AG04450 (cell line): ENCODE results near the gene OGFRL1. TPM values are rescaled to one million over a fixed set of nuclear protein-coding genes. Genes with fewer than 3 reads are reported as not detected.

ENCODE experiments used
- CTCF ChIA-PET: fragments of 300-600, 350-600 bp; formaldehyde crosslinking; extraction: SDS; loops from one replicate; lab custom pipeline; 2022; ENCODE audit warnings: antibody characterized with exemption, inconsistent platforms; lab: Charles Lee
- POLR2A ChIA-PET: fragments of 350-600 bp; formaldehyde crosslinking; extraction: SDS; loops from one replicate; lab custom pipeline; 2021; ENCODE audit warnings: antibody characterized with exemption, inconsistent platforms; lab: Yijun Ruan, JAX
- DNase-seq: peaks from one replicate; pipeline ENCODE4 v3.0.0-alpha.2; 2011; ENCODE audit warnings: low read depth, low spot score
- H3K27ac ChIP-seq: one replicate; pipeline ENCODE4 v1.5.1; 2012; ENCODE audit warnings: low read depth, low read length, control low read depth
- H3K27me3 ChIP-seq: one replicate; pipeline ENCODE4 v1.6.0; 2012; ENCODE audit warnings: low read length; ENCODE audit not compliant: control insufficient read depth, insufficient read depth
- H3K4me3 ChIP-seq: 2 replicates; pipeline ENCODE4 v1.5.1; 2011; ENCODE audit warnings: mild to moderate bottlenecking, low read depth, low read length, control low read depth
- H3K9me3 ChIP-seq: 2 replicates; pipeline ENCODE4 v1.5.1; 2012; ENCODE audit warnings: low read length; ENCODE audit not compliant: control insufficient read depth, insufficient read depth
- CTCF ChIP-seq: IDR thresholded peaks from 2 replicates; pipeline ENCODE4 v1.5.1; 2011; ENCODE audit warnings: low read depth, low read length, control low read depth, inconsistent platforms
- polyA plus RNA-seq: library from polyadenylated mRNA; depleted of rRNA; stranded (reverse); fragments of >200 nt; gene quantifications from 2 replicates; pipeline ENCODE4 v1.2.3, GENCODE V29; 2011

OGFRL1 gene
- polyA plus RNA-seq, 1 experiment, result 16.6 TPM

- H3K27ac ChIP-seq, result no peak overlapping the region
- TF ChIP-seq CTCF, result no peak
- POLR2A ChIA-PET, result no interaction called here
- H3K27me3 ChIP-seq, result no peaks in the 10 kb centered on the region
- CTCF ChIA-PET, result interaction anchor here (0.9 to 2.9 kb wide), 7 partner anchors 15 to 183 kb away, joined by 3 to 77 read pairs (median 3); no protein-coding TSS in a partner anchor
- H3K9me3 ChIP-seq, result no peaks in the 10 kb centered on the region
- H3K4me3 ChIP-seq, result no peak overlapping the region
- no peak for DNase-seq
These were observed 62.6 kb downstream of the OGFRL1 start for GRCh38 chr6:71351190-71351589.
